NCI-H524 treated with DMSO at 0.1 percent for 48 hours (cell line): ENCODE measurements around the gene ATXN7L1.

Experiments used
- DNase-seq: peaks from one replicate; lab custom pipeline; 2025; lab: John Stamatoyannopoulos, UW

ATXN7L1 gene

DNA sequence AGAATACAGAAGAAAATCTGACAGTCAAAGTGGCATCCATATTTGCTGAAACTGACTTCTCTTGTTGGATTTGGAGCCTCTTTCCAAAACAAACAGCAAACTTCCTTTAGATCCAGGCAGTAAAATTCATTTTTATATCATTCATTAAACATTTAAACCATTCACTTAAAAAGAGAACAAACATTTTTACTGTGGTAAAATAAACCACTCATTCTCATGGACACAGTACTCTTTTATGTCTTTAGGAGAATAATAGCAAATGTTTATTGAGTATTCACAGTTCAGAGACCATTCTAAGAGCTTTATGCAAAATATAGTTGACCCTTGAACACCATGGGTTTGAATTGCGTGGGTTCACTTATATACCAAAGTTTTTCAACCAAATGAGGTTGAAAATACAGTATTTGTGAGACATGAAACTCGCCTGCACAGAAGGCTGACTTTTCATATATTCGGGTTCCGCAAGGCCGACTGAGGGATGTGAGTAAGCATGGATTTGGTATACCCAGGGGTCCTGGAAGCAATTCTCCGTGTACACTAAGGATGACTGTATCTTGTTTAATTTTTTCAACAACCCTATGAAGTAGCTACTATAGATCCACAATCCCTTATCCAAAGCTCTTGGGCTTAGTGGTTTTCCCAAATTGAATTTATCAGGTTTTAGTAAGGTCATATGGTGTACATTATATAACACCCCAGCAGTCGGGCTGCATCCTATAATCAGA, 49.1 kb downstream of the ATXN7L1 start:
- DNase-seq: no peak

DNA sequence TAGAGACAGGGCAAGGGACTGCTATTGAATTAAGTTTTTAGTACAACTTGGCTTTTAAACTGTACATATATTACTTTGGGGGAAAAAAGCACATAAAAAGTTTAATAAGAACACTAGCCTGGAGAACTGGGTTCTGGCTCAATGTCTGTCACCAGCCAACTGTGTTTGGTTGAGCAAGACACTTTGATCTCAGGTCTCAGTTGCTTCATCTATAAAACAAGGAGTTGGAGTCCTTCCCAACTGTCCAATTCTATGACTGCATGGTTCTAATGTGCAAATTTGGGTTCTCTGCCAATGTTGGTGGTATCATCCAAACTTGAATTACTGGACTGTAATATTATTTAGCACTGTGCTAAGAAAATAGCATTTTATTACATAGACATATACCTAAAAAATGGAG, 50.3 kb downstream of the ATXN7L1 start:
- no peak for DNase-seq

DNA sequence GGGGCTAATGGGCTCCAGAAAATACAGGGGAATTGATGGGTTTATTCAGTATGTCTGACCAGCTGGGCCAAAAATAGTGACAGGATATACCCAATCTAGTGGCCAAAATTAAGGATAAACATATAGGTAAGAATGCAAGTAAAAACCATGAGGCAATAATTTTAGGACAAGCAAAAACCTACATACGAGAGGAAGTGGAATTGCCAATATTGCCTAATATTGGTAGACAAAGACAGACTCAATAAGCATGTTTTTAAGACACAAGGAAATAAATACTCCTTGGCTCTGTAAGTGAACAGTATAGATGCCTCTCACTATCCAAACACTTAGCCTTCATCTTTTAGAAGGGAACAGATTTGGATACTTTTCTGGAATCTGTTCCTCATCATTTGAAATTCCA, 51.0 kb downstream of the ATXN7L1 start:
- DNase-seq: no peak

DNA sequence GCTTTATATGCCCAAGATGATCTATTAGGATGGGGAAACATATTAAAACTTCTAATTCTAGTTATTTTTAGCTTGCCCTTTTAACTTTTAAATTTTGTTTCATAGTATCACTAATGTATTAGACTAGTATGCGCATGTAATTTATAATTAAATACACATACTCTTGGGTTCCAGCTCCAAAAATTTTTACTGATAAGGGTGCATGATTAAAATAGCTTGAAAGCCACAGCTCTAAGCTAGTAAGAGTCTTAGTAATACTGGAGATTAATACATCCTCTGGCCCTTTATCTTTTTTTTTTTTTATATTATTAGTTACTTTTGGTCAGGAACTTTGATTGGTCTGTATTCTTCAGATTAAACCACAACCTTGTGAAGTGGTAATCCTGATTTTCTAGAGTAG, 53.6 kb downstream of the ATXN7L1 start:
- DNase-seq: no peak

DNA sequence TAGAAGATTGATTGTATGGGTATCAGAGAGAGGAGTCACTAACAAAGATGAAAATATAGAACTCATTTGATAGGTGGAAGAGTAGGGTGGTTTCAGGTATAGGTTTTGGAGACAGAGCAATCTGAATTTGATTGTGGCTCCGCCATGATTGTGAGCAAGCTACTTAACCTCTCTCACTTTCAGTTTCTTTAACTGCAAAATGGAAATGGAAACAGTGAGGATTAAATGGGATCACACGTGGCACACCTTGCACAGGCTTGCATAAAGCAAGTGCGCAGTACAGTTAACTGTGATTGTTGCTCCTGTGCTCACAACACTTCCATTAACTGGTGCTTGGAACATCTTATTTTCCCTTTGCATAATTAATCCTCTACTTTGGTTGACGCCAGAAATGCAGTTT, 54.9 kb downstream of the ATXN7L1 start:
- DNase-seq: no peak

DNA sequence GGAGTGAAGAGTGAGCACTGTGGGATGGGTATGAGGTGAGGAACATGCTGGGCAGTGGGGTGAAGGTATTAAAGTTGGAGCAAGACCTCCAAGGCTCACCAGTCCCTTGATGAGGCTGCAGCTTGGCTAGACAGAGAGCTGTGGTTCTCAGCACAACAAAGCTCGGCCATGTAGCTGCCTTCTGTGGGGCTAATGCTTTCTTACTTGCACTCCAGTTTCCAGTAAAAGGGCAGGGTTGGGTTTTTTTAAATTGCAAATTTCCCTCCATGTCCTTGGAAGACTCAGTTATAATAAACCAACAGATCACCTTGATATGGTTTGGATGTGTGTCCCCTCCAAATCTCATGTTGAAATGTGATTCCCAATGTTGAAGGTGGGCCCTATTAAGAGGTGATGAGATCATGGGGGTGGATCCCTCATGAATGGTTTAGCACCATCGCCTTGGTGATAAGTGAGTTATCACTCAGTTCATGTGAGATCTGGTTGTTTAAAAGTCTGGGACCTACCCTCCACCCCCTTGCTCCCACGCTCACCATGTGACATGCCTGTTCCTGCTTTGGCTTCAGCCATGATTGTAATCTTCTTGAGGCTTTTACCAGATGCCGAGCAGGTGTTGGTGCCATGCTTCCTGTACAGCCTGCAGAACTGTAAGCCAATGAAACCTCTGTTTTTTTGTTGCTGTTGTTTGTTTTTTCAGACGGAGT, 55.9 kb downstream of the ATXN7L1 start:
- no peak for DNase-seq

DNA sequence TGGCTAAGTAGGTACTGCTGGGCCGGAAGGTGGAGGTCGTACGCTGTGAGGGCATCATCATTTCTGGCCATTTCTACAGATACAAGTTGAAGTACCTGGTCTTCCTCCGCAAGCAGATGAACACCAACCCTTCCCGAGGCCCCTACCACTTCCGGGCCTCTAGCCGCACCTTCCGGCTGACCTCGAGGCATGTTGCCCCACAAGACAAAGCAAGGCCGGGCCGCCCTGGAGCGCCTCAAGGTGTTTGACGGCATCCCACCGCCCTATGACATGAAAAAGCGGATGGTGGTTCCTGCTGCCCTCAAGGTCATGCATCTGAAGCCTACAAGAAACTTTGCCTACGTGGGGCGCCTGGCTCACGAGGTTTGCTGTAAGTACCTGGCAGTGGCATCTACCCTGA, 56.8 kb downstream of the ATXN7L1 start:
- no peak for DNase-seq

DNA sequence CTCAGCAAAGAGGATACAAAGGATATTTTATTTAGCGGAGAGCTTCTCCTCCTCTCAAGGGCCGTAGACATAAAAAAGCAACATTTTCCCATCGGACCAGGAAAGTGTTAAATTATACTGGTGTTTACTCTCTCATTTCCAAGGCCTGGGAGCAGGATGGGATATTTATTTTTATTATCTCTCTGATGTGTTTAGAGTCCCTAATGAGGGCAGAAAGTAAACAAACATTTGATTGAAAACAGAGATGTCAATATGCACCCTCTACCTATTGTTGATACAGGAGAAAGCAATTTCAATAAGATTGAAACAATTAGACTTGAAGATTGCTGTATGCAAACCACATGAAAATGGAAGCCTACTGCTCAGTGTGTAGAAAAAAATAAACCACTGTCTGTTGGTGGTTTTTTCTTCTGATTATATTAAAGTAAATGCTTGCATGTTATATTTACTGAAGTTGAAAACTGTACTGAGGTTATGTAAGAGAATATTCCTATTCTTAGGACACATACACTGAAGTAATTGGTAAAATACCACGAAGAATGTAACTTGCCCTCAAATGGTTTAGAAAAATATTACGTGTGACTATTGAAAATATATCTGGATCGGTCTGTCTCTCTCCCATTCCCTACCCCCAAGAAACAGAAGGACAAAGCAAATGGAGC, 59.3 kb downstream of the ATXN7L1 start:
- no peak for DNase-seq

DNA sequence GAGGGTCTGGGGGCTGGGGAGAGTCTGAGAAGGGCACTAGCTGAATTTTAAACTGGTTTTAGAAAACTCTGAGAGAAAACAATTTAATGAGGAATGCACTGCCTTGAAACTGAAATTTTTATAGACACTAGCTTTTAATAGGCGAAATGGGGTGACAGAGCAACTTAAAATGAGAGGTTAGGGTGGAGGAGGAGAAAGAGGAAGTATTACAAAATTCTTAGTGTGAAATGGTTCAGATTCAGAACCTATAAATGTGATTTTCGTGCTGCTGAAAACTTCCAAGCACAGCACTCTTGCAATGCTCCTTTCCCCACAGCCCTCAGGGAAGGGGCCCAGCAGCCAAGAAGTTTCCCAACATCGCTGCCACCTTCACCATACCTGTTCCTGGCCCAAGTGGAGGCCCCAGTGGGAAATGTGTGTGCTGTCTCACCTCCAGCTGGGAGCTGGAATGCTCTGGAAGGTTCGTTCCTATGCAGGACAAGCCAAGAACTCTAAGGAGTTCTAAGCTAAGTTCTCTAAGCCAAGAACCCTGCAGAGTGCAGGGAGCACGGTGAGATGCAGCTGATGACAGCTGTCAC, 60.0 kb downstream of the ATXN7L1 start:
- DNase-seq: no peak

DNA sequence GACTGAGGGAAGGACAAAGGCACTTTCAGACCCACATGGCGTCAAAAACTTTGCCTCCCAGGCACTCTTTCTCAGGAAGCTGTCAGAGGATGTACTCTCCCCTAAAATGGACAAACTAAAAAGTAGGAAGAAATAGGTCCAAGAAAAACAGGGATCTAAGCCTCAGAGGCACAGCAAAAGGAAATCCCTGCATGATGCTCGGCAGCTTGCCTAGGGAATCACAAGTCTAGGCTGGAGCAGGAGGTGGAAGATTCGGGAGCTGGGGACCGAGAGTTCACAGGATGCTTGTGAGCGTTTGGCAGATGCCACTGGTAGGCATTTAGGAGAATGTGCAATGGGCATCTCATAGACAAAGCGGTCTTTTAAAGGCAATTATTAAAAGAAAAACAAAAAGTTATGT, 60.8 kb downstream of the ATXN7L1 start:
- DNase-seq: no peak

DNA sequence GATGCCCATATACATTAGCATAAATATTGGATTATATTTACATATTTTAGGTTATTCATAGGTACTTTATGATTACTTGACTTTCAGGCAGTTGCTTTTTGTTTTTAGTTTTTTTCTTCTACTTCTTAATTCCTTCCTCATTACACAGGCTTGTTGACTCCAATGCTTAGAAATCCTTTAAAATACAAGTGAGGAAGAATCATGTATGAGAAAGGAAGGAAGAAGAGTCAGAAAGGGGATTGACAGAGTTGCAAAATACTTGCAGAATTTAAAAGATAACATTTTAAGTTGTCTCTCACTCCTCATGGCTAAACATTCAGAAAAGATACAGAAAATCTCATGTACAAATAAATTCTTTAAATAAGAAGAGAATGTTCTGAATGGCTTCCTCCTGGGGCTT, 61.9 kb downstream of the ATXN7L1 start:
- DNase-seq: no peak

DNA sequence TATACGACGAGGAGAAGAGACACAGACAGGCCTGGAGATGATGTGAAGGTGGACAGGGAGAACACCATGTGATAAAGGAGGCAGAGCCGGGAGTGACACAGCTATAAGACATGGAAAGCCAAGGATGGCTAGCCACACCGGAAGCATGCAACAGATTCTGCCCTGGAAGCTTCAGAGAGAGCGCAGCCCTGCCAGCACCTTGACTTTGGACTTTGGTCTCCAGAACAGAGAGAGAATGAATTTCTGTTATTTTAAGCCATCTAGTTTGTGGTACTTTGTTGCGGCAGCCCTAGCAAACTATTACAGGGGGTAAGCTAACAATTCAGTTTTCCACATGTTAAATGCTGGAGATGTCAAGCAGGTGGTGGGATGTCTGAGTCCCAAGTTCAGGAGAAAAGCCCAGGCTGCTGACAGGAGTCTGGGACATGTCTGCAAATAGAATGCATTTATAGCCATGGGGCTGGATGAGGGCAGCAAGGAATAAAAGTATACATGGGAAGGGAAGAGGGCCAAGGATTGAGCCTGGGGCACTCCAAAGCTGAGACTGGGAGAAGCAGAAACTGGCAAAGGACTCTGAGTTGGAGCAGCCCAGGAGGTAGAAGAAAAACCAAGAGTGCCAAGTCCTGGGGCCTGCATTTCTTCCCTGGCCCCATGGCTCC, 65.1 kb downstream of the ATXN7L1 start:
- no peak for DNase-seq

DNA sequence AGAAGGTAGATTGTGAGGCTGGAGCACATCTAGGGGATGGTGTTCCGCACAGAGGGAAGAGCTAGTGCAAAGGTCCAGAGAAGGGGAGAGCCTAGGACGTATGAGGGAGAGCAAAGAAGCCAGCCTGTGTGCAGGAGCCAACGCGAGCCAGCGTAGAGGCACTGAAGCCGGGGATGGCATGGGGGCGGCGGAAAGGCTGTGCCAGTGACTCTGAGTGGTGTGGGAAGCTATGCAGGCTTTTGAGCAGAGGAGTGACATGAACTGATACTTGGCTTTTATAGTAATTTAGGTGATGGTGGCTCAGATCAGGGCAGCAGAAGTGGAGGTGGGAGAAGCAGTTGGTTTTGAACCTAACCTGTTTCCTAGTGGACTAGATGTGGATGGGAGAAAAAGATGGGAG, 65.8 kb downstream of the ATXN7L1 start:
- no peak for DNase-seq

DNA sequence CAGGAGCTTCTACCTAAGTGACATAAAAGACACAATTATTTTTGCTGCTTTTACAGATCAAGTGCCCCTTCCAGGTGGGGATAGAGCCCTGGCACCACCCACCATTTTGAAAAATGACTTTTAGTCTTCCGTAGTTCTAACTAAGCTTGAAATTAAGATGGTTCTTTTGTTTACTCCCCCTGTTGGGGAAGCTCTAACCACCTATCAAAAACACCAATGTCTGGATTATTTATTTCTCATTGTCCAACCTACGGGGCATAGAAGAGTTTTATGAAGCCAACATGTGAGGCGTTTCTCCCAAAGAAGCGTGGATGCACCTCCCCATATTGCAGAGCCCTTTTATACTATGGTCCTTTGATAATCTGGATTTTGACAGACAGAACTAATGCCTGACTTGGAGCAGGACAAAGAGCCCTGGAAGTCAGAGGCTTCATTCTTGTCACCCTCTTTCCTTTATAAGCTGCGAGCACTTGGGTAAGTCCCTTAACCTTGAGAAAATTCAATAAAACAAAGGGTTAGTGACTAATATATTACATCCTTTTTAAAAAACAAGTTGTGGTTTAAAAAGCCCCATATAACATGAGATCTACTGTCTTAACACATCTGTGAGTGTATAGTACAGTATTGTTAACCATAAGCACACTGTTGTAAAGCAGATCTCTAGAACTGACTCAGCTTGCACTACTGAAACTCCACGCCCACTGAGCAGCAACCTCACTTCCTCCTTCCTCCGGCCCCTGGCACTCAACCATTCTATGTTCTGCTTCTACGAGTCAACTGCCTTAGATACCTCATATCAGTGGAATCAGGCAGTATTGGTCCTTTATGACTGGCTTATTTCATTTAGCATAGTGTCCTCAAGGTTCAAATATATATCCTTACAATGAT, 67.5 kb downstream of the ATXN7L1 start:
- DNase-seq: no peak

DNA sequence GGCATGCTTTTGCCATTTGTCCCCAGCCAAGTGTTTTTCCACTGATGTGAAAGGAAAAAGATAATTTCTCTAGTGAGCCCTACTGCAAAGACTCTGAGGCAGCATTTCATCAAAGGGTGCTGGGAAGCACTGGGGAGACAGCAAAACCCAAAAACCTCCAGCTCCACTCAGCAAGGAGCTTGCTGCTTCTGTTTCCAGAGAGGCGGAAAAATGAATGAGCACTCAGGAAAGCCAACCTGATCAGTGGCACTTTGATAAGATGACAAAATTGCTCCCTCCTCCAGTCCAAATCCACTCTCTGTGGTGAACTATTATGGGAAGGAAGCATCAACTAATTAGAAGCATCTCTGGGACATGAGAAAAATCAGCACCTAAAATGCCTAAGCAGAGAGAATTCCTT, 68.2 kb downstream of the ATXN7L1 start:
- no peak for DNase-seq

DNA sequence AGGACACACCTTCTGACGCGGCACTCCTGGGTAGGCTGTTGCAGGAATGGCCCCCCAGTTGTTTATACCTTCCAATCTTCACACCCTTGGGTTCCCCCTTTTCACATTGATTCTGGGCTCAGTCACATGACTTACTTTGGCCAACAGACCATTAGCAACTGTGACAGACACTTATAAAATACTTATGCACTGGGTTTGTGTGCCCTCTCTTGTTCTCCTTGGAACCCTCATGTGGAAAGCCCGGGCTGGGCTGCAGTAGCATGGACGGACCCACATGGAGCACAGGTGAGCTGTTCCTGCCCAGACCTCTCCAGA, 69.0 kb downstream of the ATXN7L1 start:
- no peak for DNase-seq

DNA sequence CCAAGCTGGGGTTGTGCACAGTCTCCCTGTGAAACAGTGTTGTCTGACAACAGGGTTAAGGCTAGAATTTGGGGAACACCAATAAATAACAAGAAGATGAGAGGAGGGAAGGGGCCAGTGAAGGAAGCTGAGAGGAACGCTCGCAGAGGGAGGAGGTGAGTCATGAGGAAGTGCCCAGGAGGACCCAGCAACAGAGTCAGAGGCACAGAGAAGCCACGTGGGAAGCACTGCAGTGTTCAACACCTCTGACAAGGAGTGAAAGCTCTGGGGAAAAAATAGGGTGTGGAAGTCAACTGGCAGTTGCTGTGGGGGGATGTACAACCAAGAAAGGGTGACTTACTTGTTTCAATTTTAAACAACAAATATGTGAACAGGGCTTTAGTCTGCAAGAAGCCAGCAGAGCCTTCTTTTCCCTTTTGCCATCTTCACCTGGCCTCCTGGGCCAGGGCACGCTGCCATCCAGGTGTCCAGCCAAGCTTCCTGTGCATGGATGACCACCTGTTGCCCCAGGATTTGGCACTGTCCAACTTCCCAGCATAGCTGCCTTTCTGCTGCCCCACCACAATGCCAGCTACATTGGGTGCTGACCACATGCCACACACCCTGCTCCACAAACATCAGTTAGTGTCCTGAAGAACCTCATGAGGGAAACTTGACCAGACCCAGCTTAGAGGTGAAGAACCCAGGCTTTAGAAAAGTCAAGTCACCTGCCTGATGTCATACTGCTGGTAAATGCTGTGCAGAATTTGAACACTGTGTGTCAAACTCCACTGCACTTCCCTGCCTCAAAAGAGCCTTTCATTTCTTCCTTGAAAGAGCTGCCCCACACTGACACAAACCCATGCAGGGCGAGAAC, 69.6 kb downstream of the ATXN7L1 start:
- no peak for DNase-seq

DNA sequence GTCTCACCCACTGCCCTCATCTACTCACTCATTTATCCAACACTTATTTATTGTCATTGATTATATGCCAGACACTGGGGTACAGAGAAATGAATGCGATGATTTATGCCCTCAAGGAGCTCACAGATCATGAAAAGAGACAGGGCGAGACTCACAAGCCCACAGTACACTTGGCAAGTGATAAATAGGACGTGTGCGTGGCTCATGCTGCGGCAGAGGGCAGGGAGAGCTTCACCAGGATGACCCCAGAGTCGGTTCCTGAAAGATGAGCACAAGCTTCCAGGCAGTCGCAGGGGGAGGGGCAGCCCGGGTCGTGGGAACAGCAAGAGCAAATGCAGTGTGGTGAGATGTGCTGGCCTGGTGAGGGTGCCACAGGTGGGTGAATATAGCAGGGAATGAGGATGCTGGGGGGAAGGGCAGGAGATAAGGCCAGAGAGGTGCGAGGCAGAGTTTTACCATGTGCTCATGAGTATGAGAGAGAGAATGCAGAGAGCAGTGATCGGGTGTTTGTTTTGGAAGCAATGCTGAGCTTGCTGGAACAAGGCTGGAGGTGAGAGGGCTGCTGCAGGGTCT, 70.9 kb downstream of the ATXN7L1 start:
- no peak for DNase-seq

DNA sequence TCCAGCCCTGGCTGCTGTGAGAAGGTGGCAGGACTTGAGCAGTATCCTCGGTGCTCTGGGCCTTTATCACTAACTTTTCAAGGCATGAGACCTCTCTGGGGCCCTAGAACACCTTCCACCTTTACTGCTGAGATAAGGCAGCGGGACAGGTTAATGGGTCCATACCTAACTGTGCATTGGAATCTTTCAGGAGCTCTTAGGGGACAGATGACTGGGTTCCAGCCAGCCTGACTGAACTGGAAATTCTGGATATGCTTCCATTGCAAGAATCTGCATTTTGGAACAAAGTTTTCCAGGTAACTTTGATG, 73.0 kb downstream of the ATXN7L1 start:
- DNase-seq: no peak

DNA sequence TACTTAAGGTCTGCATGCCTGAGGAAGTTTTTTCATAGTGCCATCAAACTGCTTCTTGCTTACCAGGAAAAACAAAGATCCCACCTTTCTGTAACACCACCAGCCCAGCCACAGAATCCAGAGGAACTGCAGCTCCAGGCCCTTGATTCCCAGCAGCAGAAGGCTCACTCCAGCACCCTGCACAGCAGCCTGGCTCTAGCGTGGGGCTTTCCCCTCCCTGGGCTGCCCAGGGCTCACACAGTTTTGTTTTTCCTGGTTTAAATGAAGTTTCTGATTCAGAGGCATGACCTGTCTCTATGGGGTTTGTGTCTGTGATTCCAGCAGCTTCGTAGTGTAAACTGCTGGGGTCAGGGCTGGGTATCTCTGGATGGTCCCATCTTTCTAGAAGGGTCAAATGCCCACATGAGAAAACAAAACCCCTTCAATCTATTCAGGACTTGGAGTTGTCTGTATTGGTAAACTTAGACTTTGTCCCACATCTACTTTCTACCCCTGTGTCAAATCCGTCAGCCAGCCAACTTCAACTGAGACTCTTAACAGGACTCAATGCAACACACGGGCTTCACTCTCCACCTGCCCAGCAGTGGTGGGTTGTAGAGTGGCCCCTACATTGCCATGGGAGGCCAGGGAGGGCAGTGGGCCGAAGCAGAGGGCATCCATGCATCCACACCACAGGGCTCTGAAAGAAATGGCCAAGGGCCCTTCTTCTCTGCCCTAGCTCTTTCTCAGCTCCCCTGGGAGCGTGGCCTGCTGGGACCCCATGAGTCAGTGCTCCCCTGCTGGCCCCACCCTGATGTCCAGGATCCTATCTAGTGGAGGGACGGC, 73.6 kb downstream of the ATXN7L1 start:
- no peak for DNase-seq
